Forelimb muscle (tissue), 1 donor: ENCODE results near the gene RAP1GAP. TPM values are rescaled to one million over a fixed set of nuclear protein-coding genes. Genes with fewer than 3 reads are reported as not detected.

ENCODE experiments used
- polyA plus RNA-seq: library from polyadenylated mRNA; unstranded; fragments of 120-200 nt; gene quantifications from one replicate; pipeline ENCODE4 v1.2.1, GENCODE V29; 2013; ENCODE audit not compliant: insufficient read length

RAP1GAP gene
- polyA plus RNA-seq, 1 donor = 1.7 TPM

Other genes starting within 250 kb of the RAP1GAP start
- 6.1 TPM for gene NBPF3, start 229.2 kb downstream of the RAP1GAP start, polyA plus RNA-seq
- gene ALPL, start 159.9 kb downstream of the RAP1GAP start, polyA plus RNA-seq = 3.0 TPM
- gene USP48, start 113.8 kb upstream of the RAP1GAP start, polyA plus RNA-seq = 47.4 TPM
- 4.3 TPM for gene LDLRAD2, start 142.9 kb upstream of the RAP1GAP start, polyA plus RNA-seq